MM.1S (cell line): Measurements from ENCODE around the gene SLC30A1.

Experiments
- DNase-seq: peaks from one replicate; pipeline ENCODE4 v3.0.0-alpha.2; 2015
- H2AFZ ChIP-seq: fragments of 300-600 bp; sonication (generic); 2 replicates; pipeline ENCODE4 v1.6.0; 2016; ENCODE audit warnings: antibody characterized with exemption, low read length
- H3F3A ChIP-seq: fragments of 300-600 bp; sonication (generic); 2 replicates; pipeline ENCODE4 v1.6.1; 2016; ENCODE audit warnings: mild to moderate bottlenecking, antibody characterized with exemption, low read length, moderate library complexity, mixed read lengths; ENCODE audit not compliant: insufficient read depth
- H3K27ac ChIP-seq: fragments of 300-600 bp; sonication (generic); 2 replicates; pipeline ENCODE4 v1.5.1; 2016; ENCODE audit warnings: mild to moderate bottlenecking, low read length
- H3K27me3 ChIP-seq: fragments of 300-600 bp; sonication (generic); replicated peaks from 2 replicates; pipeline ENCODE4 v1.6.0; 2016; ENCODE audit warnings: low read length; ENCODE audit not compliant: insufficient read depth
- H3K36me3 ChIP-seq: fragments of 300-600 bp; sonication (generic); replicated peaks from 2 replicates; pipeline ENCODE4 v1.6.1; 2016; ENCODE audit warnings: mild to moderate bottlenecking, low read length, mixed read lengths; ENCODE audit not compliant: insufficient read depth
- H3K4me1 ChIP-seq: fragments of 300-600 bp; sonication (generic); 2 replicates; pipeline ENCODE4 v1.6.1; 2016; ENCODE audit warnings: low read length, mixed read lengths
- H3K4me2 ChIP-seq: fragments of 300-600 bp; sonication (generic); 2 replicates; pipeline ENCODE4 v1.6.0; 2016; ENCODE audit warnings: low read depth, low read length
- H3K4me3 ChIP-seq: fragments of 300-600 bp; sonication (generic); 2 replicates; pipeline ENCODE4 v1.5.1; 2016; ENCODE audit warnings: low read length, mixed read lengths
- H3K79me2 ChIP-seq: fragments of 300-600 bp; sonication (generic); 2 replicates; pipeline ENCODE4 v1.6.1; 2016; ENCODE audit warnings: mixed run types, low read length, mixed read lengths
- H3K9ac ChIP-seq: fragments of 300-600 bp; sonication (generic); 2 replicates; pipeline ENCODE4 v1.6.1; 2016; ENCODE audit warnings: low read length, mixed read lengths
- H3K9me2 ChIP-seq: fragments of 300-600 bp; sonication (generic); replicated peaks from 2 replicates; pipeline ENCODE4 v1.6.1; 2016; ENCODE audit warnings: mild to moderate bottlenecking, low read length, mixed read lengths; ENCODE audit not compliant: insufficient read depth
- H3K9me3 ChIP-seq: fragments of 300-600 bp; sonication (generic); replicated peaks from 2 replicates; pipeline ENCODE4 v1.6.1; 2016; ENCODE audit warnings: mild to moderate bottlenecking, low read length, mixed read lengths; ENCODE audit not compliant: insufficient read depth
- H4K20me1 ChIP-seq: fragments of 300-600 bp; sonication (generic); 2 replicates; pipeline ENCODE4 v1.6.1; 2016; ENCODE audit warnings: mild to moderate bottlenecking, low read length, moderate library complexity, mixed read lengths; ENCODE audit not compliant: insufficient read depth
- CTCF ChIP-seq: fragments of 300-600 bp; sonication (generic); IDR thresholded peaks from 2 replicates; pipeline ENCODE4 v1.5.1; 2016; ENCODE audit warnings: antibody characterized with exemption, low read length, mixed read lengths
- EZH2 ChIP-seq: fragments of 300-600 bp; sonication (generic); optimal IDR thresholded peaks from 2 replicates; pipeline ENCODE3; 2017; ENCODE audit warnings: low read depth, mild to moderate bottlenecking, antibody characterized with exemption, low read length, mixed read lengths
- EZH2phosphoT487 ChIP-seq: fragments of 300-600 bp; sonication (generic); IDR thresholded peaks from 2 replicates; pipeline ENCODE4 v1.6.1; 2018; ENCODE audit warnings: antibody characterized with exemption, low read length

SLC30A1 gene

DNA sequence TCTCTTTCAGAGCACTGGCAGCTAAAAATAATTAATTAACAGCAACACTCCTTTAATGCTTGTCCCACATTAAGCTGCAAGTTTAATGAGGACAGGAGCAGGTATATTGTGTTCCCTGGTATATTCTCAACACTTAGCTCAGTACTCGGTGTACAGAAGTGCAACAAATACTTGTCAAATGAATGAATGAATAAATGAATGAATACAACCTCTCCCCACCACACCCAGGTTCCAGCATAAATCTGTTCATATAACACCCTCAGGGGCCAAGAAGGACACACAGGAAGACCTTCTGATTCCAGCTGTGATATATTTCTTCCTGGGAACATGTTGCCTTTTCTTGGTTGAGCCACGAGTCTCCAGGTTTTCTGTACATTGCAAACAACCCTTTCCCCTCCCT is 48.9 kb downstream of the SLC30A1 start:
- H2AFZ ChIP-seq, result no peak overlapping the region
- peaks cover 19% of the 10 kb centered on the region for H3F3A ChIP-seq
- no peaks in the 10 kb centered on the region for H3K9me3 ChIP-seq
- no peaks in the 10 kb centered on the region for H4K20me1 ChIP-seq
- H3K79me2 ChIP-seq, result no peaks in the 10 kb centered on the region
- H3K4me2 ChIP-seq, result no peak overlapping the region
- no peak overlapping the region for H3K27ac ChIP-seq
- H3K4me3 ChIP-seq, result no peak overlapping the region
- peaks cover 42% of the 10 kb centered on the region for H3K4me1 ChIP-seq
- no peaks in the 10 kb centered on the region for H3K36me3 ChIP-seq
- no peak for TF ChIP-seq EZH2phosphoT487
- no peak for TF ChIP-seq EZH2
- no peak for TF ChIP-seq CTCF
- no peak for DNase-seq
- H3K9me2 ChIP-seq, result no peaks in the 10 kb centered on the region
- H3K27me3 ChIP-seq, result no peaks in the 10 kb centered on the region
- no peak overlapping the region for H3K9ac ChIP-seq

DNA sequence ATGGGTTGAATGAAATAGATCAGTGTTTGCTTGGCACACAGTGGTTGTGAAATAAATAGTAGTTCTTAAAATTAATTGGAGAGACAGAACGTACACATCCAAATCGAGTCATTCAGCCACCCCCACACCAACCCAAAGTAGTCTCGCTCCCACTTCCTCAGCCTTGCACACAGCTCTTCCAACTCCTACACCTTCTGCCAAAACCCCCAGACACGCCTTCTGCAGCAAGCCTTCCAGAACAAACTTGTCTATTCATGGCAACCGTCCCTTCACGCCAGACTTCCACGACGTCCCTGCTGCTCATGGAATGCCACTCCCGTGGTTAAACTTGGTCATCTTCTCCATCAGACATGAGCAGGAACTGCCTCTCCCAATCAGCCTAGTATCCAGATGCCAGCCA is 49.5 kb downstream of the SLC30A1 start:
- Histone ChIP-seq H3K79me2 (no peaks in the 10 kb centered on the region), H4K20me1 (no peaks in the 10 kb centered on the region), H3K36me3 (no peaks in the 10 kb centered on the region), H2AFZ (no peak overlapping the region), H3K27ac (no peak overlapping the region), H3K4me2 (no peak overlapping the region), H3F3A (peaks cover 19% of the 10 kb centered on the region), H3K9me2 (no peaks in the 10 kb centered on the region), H3K9me3 (no peaks in the 10 kb centered on the region), H3K9ac (no peak overlapping the region), H3K4me3 (no peak overlapping the region), H3K27me3 (no peaks in the 10 kb centered on the region), H3K4me1 (peaks cover 42% of the 10 kb centered on the region)
- no peak for DNase-seq
- TF ChIP-seq CTCF, result no peak
- TF ChIP-seq EZH2, result no peak
- TF ChIP-seq EZH2phosphoT487, result no peak

DNA sequence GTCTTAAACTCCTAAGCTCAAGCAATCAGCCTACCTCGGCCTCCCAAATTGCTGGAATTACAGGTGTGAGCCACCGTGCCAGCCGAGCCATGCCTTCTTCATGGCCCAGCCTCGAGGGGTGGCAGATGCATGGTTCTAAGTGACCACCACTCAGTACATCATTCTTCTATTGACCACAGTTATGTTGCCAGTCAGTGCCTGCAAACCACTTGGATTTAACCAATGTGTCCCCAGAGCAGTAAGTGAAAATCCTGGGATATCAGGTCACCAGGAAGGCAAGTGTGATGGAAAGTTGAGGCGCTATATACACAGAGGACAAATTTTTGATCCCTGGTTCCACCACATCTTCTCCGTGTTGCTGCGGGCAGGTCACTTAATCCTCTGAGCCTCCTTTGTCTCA is 50.0 kb downstream of the SLC30A1 start:
- Histone ChIP-seq H3K4me1 (peaks cover 42% of the 10 kb centered on the region), H3K9me2 (no peaks in the 10 kb centered on the region), H3K79me2 (no peaks in the 10 kb centered on the region), H3K36me3 (no peaks in the 10 kb centered on the region), H3K27me3 (no peaks in the 10 kb centered on the region), H3K9me3 (no peaks in the 10 kb centered on the region), H3K4me2 (no peak overlapping the region), H3K4me3 (no peak overlapping the region), H3F3A (peaks cover 19% of the 10 kb centered on the region), H2AFZ (no peak overlapping the region), H3K27ac (peak overlapping the region; percentile 94; the same call in 1 of the 2 replicates), H3K9ac (no peak overlapping the region), H4K20me1 (no peaks in the 10 kb centered on the region)
- DNase-seq, result no peak
- TF ChIP-seq EZH2phosphoT487 (no peak), EZH2 (no peak), CTCF (no peak)
